Activated naive CD4-positive, alpha-beta T cell treated with anti-CD3 and anti-CD28 coated beads for 36 hours (primary cell): ENCODE measurements around the gene ZNF212. TPM values are rescaled to one million over a fixed set of nuclear protein-coding genes. Genes with fewer than 3 reads are reported as not detected.
"Not testable (repeated sequence)": the region's sequence is repeated elsewhere in the genome, so short reads cannot be mapped to it uniquely, and the experiment has no call there.

Experiments
- CTCF ChIA-PET: fragments of 350-600 bp; sonication (Branson Sonifier 250); formaldehyde crosslinking; loops from one replicate; lab custom pipeline; 2021; ENCODE audit warnings: antibody characterized with exemption; lab: Charles Lee
- DNase-seq: peaks from one replicate; pipeline ENCODE4 v3.0.0-alpha.2; 2020
- H3K27ac Mint-ChIP-seq: one replicate; pipeline ENCODE4 v1.8.0; 2021; ENCODE audit warnings: mild to moderate bottlenecking, mixed read lengths
- H3K27me3 Mint-ChIP-seq: one replicate; pipeline ENCODE4 v1.8.0; 2021; ENCODE audit warnings: low read depth, mixed read lengths
- H3K36me3 Mint-ChIP-seq: one replicate; pipeline ENCODE4 v1.8.0; 2021; ENCODE audit warnings: low read depth, mixed read lengths
- H3K4me1 Mint-ChIP-seq: one replicate; pipeline ENCODE4 v1.8.0; 2021; ENCODE audit warnings: low read depth, mixed read lengths
- H3K4me3 Mint-ChIP-seq: one replicate; pipeline ENCODE4 v1.8.0; 2021; ENCODE audit warnings: mild to moderate bottlenecking, moderate library complexity, mixed read lengths
- H3K9me3 Mint-ChIP-seq: one replicate; pipeline ENCODE4 v1.8.0; 2021; ENCODE audit warnings: mixed read lengths
- intact Hi-C: fragments of 100-400 bp; cut with micrococcal nuclease; formaldehyde crosslinking; loops from one replicate; pipeline ENCODE4 v1.15.1; 2023
- total RNA-seq, 2 experiments: library from RNA; stranded (reverse); gene quantifications; one replicate each; pipeline ENCODE4 v1.2.3, GENCODE V29; 2021

ZNF212 gene
- total RNA-seq, 2 experiments from 2014 or later = 9.0 to 10.4 TPM

DNA sequence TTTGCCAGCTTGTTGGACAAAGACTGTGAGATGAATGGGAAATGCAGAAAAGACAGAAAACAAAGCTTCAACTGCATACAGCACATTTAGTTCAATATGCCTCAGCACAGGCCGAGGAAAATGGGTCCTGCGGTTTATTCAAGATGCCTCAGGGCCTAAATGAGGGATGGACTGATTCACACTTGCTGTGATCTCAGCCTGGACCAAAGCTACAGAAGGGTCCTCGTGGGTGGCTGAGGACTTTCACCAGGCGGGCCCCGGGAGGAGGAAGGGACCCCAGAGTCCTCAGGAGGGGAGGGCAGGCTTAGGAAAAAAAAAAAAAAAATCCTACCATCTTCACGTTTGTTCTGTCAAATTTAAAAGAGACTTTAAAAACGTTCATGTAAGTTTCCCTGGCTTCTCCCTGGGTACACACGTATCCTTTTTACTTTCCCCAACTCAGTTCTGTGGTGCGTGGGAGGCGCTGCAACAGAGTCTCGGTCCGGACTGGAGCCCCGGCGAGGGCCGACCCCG, 21.9 kb downstream of the ZNF212 start:
- Mint-ChIP-seq H3K36me3 (no peaks in the 10 kb centered on the region), H3K27me3 (no peaks in the 10 kb centered on the region), H3K27ac (peak overlapping the region; percentile 74), H3K4me3 (peak overlapping the region; percentile 75), H3K9me3 (no peaks in the 10 kb centered on the region), H3K4me1 (peaks cover 29% of the 10 kb centered on the region)
- intact Hi-C loops = loop anchor here (5.0 kb wide), 1 partner anchor 274 kb away; no protein-coding TSS in a partner anchor
- CTCF ChIA-PET = interaction anchor here (0.7 to 4.1 kb wide), 14 partner anchors 9 to 234 kb away, joined by 3 to 49 read pairs (median 4); partner anchors contain the start of gene ZNF282
- DNase-seq = no peak

- intact Hi-C loops = loop anchor here (1.0 to 5.0 kb wide), 10 partner anchors 17 to 363 kb away; partner anchors contain the start of genes PDIA4, ZNF212, ZNF746 and ZNF777
- Mint-ChIP-seq H3K4me3 (peak within 1 kb of the TSS; percentile 75), H3K27ac (peak within 1 kb of the TSS; percentile 74), H3K9me3 (no peaks in the 10 kb centered on the region), H3K4me1 (peaks cover 29% of the 10 kb centered on the region), H3K36me3 (peaks cover 5% of the 10 kb centered on the region), H3K27me3 (no peaks in the 10 kb centered on the region)
- DNase-seq = peak; percentile 85
- CTCF ChIA-PET = interaction anchor here (0.7 to 4.1 kb wide), 15 partner anchors 8 to 234 kb away, joined by 3 to 49 read pairs (median 4); partner anchors contain the start of gene ZNF282
These were observed 22.6 kb downstream of the ZNF212 start, which contains the start of gene ZNF783 for GRCh38 chr7:149261829-149262617. TSS of gene ZNF783 (plus strand) at chr7:149262196. CDS start at chr7:149262334, 138 bp downstream.

- intact Hi-C loops = no loop called here
- Mint-ChIP-seq H3K36me3 (peaks cover 26% of the 10 kb centered on the region), H3K4me3 (no peak overlapping the region), H3K27ac (peak overlapping the region; percentile 27), H3K27me3 (no peaks in the 10 kb centered on the region), H3K9me3 (no peaks in the 10 kb centered on the region), H3K4me1 (peaks cover 30% of the 10 kb centered on the region)
- CTCF ChIA-PET = interaction anchor here (1.0 to 1.9 kb wide), 2 partner anchors 43 to 71 kb away, joined by 3 to 4 read pairs; partner anchors contain the start of gene ZNF282
- no peak for DNase-seq
These were observed 27.0 kb downstream of the ZNF212 start for GRCh38 chr7:149266451-149266850.

DNA sequence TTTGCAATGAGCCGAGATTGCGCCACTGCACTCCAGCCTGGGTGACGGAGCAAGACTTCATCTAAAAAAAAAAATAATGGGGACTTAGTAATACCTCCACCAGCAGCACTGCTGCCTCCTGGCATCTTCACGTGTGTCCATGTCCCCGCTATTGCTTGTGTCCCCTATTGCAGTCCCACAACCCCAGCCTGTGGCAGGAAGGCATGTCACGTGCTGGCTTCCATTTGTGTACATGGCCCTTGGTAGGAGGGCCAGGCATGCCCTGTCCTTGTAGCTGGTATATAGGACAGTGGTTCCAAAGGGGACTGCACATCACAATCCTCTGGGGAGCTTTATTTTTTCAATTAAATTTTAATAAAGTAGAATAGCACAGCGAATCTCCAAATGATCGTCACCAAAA, 28.3 kb downstream of the ZNF212 start:
- DNase-seq = no peak
- Mint-ChIP-seq H3K4me3 (no peak overlapping the region), H3K27ac (no peak overlapping the region), H3K27me3 (no peaks in the 10 kb centered on the region), H3K36me3 (peaks cover 28% of the 10 kb centered on the region), H3K4me1 (peaks cover 26% of the 10 kb centered on the region), H3K9me3 (no peaks in the 10 kb centered on the region)
- intact Hi-C loops = no loop called here
- CTCF ChIA-PET = no interaction called here

- intact Hi-C loops, DNase-seq, H3K27ac Mint-ChIP-seq, H3K4me3 Mint-ChIP-seq, H3K9me3 Mint-ChIP-seq, H3K27me3 Mint-ChIP-seq: not testable (repeated sequence)
- Mint-ChIP-seq H3K4me1 (peaks cover 12% of the 10 kb centered on the region), H3K36me3 (peaks cover 37% of the 10 kb centered on the region)
- CTCF ChIA-PET = interaction anchor here (0.6 kb wide), 1 partner anchor 276 kb away, joined by 3 read pairs; no protein-coding TSS in a partner anchor
These were observed 35.0 kb downstream of the ZNF212 start for GRCh38 chr7:149274424-149274823.

GRCh38 chr7:149277871-149278270, 38.4 kb downstream of the ZNF212 start:
- H3K36me3 Mint-ChIP-seq = peaks cover 34% of the 10 kb centered on the region
- no peaks in the 10 kb centered on the region for H3K9me3 Mint-ChIP-seq
- DNase-seq = no peak
- H3K27me3 Mint-ChIP-seq = no peaks in the 10 kb centered on the region
- peaks cover 5% of the 10 kb centered on the region for H3K4me1 Mint-ChIP-seq
- CTCF ChIA-PET = interaction anchor here (0.6 to 0.7 kb wide), 2 partner anchors 30 to 353 kb away, joined by 3 to 5 read pairs; no protein-coding TSS in a partner anchor
- no peak overlapping the region for H3K4me3 Mint-ChIP-seq
- intact Hi-C loops = no loop called here
- no peak overlapping the region for H3K27ac Mint-ChIP-seq

DNA sequence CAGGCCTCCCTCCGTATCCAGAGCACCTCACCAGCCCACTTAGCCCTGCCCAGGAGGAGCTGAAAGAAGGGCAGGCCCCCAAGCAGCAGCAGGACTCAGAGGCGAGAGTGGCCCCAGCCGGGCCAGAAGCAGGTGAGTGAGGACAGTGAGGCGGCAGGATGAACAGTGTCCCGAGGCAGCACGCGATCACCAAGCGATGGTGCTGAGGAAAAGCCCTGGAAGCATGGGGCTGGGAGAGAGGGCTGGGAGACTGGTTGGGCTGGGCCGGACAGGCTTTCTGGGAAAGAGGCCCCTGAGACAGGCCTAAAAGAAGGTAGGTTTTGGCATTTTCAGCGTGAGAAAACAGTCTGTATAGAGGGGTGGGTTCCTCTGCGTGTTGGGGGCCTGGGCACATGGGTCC, 38.9 kb downstream of the ZNF212 start:
- intact Hi-C loops = no loop called here
- no peak overlapping the region for H3K4me3 Mint-ChIP-seq
- no peak for DNase-seq
- H3K36me3 Mint-ChIP-seq = peaks cover 30% of the 10 kb centered on the region
- CTCF ChIA-PET = no interaction called here
- H3K27me3 Mint-ChIP-seq = no peaks in the 10 kb centered on the region
- no peaks in the 10 kb centered on the region for H3K9me3 Mint-ChIP-seq
- H3K27ac Mint-ChIP-seq = no peak overlapping the region
- no peaks in the 10 kb centered on the region for H3K4me1 Mint-ChIP-seq

DNA sequence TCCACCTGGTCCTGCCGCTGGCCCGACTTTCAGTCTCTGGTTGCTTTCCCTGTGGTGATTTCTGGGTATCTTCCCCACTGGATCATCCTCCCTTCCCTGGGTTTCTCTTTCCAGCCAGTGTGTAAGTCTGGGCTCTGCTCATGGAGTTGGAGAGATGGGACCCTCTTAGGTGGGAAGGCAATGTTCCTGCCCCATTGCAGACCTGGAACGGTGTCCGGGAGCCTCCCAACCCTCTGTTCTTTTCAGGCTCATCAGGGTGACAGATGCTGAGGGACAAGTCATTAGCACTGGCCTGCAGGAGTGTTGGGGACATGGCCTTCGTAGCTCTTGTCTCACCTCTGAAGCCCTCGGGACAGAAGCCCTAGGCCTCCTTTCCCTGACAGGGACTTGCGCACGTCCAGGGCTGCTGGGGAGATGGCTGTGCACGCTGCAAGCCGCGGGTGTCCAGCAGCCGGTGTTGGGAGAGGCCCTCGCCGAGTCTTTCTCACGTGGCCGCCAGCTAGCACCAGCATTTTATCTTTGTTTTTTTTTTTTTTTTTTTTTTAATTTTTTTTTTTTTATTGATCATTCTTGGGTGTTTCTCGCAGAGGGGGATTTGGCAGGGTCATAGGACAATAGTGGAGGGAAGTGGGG, 39.8 kb downstream of the ZNF212 start:
- H3K9me3 Mint-ChIP-seq = no peaks in the 10 kb centered on the region
- no peak for DNase-seq
- peaks cover 5% of the 10 kb centered on the region for H3K4me1 Mint-ChIP-seq
- peaks cover 25% of the 10 kb centered on the region for H3K36me3 Mint-ChIP-seq
- H3K4me3 Mint-ChIP-seq = no peak overlapping the region
- H3K27me3 Mint-ChIP-seq = no peaks in the 10 kb centered on the region
- intact Hi-C loops = no loop called here
- H3K27ac Mint-ChIP-seq = no peak overlapping the region
- CTCF ChIA-PET = interaction anchor here (0.8 kb wide), 1 partner anchor 89 kb away, joined by 3 read pairs; no protein-coding TSS in a partner anchor

DNA sequence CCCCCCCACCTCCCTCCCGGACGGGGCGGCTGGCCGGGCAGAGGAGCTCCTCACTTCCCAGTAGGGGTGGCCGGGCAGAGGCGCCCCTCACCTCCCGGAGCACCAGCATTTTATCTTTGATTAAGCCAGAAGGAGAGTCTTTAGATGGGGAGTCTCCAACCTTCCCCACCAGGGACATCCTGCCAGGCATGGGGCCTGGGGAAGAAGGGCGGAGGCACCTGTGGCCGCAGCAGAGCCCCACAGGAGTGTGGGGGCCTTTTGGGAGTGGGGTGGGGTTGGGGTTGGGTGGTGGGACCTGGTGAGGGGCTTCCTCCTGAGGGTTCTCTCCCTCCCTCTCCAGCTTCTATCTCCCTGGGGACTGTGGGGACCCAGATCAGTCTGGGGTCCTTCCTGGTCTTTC, 40.7 kb downstream of the ZNF212 start:
- CTCF ChIA-PET = no interaction called here
- H3K27ac Mint-ChIP-seq = no peak overlapping the region
- DNase-seq = no peak
- H3K9me3 Mint-ChIP-seq = no peaks in the 10 kb centered on the region
- peaks cover 22% of the 10 kb centered on the region for H3K36me3 Mint-ChIP-seq
- intact Hi-C loops = loop anchor here (10.0 kb wide), 1 partner anchor 435 kb away; a partner anchor contains a TSS
- no peaks in the 10 kb centered on the region for H3K27me3 Mint-ChIP-seq
- H3K4me1 Mint-ChIP-seq = peaks cover 15% of the 10 kb centered on the region
- no peak overlapping the region for H3K4me3 Mint-ChIP-seq

DNA sequence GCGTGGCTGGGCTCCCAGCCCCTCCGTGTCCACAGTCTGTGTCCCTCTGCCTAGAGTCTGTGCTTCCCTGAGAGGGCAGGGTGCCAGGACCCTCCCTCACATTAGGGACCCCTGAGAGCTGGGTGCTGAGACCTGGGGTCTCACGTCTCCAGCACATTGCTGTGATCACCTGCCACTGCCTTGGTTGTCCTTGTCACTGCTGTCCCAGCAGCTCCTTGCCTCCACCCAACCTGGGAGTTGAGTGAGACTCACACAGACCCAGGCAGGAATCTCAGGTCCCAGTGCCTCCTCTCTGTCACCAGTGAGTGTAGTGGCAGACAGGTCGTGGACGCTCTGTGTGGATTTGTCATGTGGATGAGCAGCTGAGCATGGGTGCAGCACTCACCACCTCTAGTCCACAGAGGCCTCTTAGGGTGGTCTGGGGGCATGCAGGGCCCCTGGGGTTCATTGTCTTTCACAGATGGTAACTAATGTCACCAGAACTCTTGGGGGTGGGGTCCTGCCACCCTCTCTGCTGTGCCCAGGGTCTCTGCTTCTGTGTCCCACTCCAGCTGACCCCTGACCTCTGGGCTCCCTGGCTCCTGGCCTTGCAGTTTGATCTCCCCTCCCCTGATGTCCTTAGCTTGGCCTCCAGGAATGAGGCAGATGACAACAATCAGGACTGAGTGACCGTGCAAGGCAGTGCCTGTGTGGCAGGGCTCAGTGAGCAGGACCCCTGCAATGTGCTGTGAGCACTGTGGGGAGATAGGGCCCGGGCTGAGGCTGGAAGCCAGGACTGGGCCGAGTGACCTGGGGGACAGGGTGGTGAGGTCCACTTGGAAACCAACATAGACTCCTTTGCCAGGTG, 41.4 kb downstream of the ZNF212 start:
- intact Hi-C loops = loop anchor here (10.0 kb wide), 1 partner anchor 434 kb away; a partner anchor contains a TSS
- DNase-seq = no peak
- H3K27me3 Mint-ChIP-seq = no peaks in the 10 kb centered on the region
- H3K4me3 Mint-ChIP-seq = no peak overlapping the region
- no peaks in the 10 kb centered on the region for H3K9me3 Mint-ChIP-seq
- CTCF ChIA-PET = no interaction called here
- peaks cover 22% of the 10 kb centered on the region for H3K36me3 Mint-ChIP-seq
- H3K4me1 Mint-ChIP-seq = peaks cover 19% of the 10 kb centered on the region
- no peak overlapping the region for H3K27ac Mint-ChIP-seq

- H3K27me3 Mint-ChIP-seq = no peaks in the 10 kb centered on the region
- no peak overlapping the region for H3K27ac Mint-ChIP-seq
- peaks cover 17% of the 10 kb centered on the region for H3K36me3 Mint-ChIP-seq
- peaks cover 27% of the 10 kb centered on the region for H3K4me1 Mint-ChIP-seq
- no peak overlapping the region for H3K4me3 Mint-ChIP-seq
- DNase-seq = no peak
- intact Hi-C loops = loop anchor here (10.0 kb wide), 1 partner anchor 433 kb away; a partner anchor contains a TSS
- CTCF ChIA-PET = no interaction called here
- H3K9me3 Mint-ChIP-seq = no peaks in the 10 kb centered on the region
These were observed 42.3 kb downstream of the ZNF212 start for GRCh38 chr7:149281508-149282330.
